ENCODE results near the gene ACBD4.

The ACBD4 gene

GRCh38 chr17:45104029-45104428, 31.5 kb upstream of the ACBD4 start:
- no peak for DNase-seq (ENCODE audit: low spot score)

- DNase-seq (ENCODE audit: low spot score) = no peak
Measured at GRCh38 chr17:45104497-45104896, 31.0 kb upstream of the ACBD4 start.

DNA sequence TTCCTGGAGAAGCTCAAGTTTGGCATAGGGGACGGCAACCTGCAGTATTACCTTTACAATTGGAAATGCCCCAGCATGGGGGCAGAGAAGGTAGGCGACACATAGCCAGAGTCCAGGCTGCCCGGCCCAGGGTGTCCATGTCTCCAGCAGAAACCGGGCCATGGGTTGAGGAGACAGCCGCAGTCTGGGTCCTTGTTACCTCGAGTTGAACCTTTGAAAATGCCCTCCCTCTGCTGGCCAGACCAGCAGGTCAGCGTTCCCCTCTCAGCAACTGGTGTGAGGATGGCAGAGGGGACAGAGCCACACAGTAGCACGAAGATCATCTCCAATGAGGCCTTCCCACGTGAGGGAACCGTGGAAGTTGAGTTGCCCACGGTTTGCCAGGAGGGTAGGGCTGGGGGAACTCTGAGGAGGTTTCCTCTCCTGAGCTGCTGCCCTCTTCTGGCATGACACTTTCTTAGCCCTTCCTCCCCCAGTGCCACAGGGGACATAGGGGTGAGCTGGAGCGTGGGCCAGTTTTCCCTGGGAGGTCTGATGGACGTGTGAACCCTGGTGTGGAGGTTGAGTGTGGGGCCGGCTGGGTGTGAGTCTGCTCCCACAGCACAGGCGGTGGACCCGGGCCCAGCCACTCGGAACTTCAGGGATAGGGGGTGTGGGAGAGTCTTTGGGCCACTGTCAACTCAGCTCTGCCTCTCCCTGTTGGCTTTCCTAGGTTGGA, 30.4 kb upstream of the ACBD4 start:
- DNase-seq (ENCODE audit: low spot score) = no peak

- DNase-seq (ENCODE audit: low spot score) = no peak
Measured at GRCh38 chr17:45106096-45106495, 29.4 kb upstream of the ACBD4 start.

- DNase-seq (ENCODE audit: low spot score) = no peak
Measured at GRCh38 chr17:45106582-45106981, 28.9 kb upstream of the ACBD4 start.

GRCh38 chr17:45107293-45108010, 28.0 kb upstream of the ACBD4 start:
- no peak for DNase-seq (ENCODE audit: low spot score)

DNA sequence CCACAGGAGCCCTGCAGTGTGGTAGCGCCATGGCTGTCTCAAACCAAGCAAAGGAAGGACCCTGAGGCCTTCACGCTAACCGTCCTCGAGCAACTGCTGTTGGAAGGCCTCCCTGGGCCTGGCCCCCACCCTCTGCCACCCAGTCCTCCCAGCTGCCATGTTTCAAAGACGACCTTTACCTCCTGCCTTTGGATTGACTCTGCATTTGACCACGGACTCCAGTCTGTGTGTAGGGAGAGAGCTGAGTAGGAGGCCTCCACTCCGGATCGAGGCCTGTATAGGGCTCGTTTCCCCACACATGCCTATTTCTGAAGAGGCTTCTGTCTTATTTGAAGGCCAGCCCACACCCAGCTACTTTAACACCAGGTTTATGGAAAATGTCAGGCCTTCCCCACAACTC, 27.4 kb upstream of the ACBD4 start:
- DNase-seq (ENCODE audit: low spot score) = no peak

DNA sequence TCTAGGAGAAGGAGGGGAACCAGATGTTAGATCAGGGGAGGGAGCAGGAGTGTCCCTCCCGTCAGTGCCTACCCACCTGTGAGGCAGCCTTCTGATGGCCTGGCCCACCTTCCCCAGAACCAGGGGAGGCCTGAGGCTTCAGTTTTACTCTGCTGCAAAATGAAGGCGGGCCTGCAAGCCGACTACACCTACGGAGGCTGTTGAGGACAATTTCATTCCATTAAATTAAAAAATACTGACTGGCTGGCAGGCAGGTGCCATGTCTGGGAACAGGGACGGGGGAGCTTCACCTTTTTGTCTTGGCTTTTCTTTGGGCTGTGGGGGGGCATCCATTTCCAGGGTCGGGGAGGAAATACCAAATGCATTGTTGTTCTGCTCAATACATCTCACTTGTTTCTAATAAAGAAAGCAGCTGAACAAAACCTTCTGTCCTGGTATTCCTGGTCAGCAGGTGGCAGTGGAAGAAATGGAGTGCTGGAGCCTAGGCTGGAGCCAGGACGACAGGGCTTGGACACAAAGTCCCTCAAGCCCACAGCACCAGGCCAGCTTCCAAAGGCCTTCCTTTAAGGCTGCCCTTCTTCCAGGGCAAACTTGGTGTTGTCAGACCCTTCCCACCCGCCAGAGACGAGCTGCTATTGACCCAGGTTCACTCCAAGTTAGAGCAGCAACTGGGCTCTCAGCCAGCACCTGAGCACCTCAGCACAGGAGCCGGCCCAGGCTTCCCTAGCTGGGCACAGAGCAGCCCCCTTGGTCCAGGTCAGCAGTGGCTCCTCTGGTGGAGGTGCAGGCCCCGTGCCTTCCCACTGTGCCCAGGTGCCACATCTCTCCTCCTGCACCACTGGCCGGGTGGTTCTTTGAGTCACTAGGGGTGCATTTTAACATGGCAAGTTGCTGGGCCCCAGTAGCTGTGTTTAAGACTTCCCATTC, 26.6 kb upstream of the ACBD4 start:
- no peak for DNase-seq (ENCODE audit: low spot score)

GRCh38 chr17:45110676-45111611, 24.5 kb upstream of the ACBD4 start:
- no peak for DNase-seq (ENCODE audit: low spot score)

GRCh38 chr17:45111850-45112249, 23.6 kb upstream of the ACBD4 start:
- no peak for DNase-seq (ENCODE audit: low spot score)

DNA sequence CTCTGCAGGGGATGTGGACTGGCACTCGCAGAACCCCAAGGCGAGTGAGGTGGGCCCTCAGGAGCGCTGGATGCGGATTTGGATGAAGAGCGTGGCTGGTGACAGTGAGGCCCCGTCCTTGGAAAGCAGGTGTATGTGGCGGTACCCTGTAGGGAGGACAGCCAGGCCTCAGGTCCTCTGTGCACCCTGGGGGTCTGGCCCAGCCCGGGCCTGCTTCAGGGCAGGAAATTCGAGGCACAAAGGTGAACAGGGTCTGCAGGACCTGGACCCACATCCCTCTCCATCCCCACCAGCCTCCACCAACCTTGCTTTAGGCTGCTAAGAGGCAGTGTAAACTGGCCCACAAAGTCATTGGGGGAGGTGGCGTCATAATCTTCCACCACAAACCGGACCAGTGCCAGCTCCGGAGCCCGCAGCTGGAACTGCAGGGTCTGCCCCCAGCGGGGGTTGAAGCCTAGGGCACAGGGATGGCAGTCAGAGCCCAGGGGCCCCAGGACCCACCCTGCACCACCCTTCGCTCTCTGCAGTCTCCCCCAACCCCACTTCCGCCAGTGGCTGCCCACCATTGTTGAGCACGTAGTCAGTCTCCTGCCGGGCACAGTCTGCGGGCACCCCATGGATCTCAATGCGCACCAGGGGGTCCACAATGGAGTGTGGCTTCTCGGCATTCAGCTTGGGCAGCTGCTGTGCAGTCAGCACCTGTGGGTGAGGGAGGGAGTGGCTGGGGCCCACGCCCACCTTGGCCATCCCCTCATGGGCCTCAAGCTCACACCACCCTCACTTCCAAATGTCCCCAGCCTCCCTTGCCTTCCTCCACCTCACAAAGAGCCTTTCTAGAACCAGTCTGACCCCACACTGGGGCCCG, 22.7 kb upstream of the ACBD4 start:
- no peak for DNase-seq (ENCODE audit: low spot score)

GRCh38 chr17:45113424-45113754, 22.1 kb upstream of the ACBD4 start:
- no peak for DNase-seq (ENCODE audit: low spot score)

DNA sequence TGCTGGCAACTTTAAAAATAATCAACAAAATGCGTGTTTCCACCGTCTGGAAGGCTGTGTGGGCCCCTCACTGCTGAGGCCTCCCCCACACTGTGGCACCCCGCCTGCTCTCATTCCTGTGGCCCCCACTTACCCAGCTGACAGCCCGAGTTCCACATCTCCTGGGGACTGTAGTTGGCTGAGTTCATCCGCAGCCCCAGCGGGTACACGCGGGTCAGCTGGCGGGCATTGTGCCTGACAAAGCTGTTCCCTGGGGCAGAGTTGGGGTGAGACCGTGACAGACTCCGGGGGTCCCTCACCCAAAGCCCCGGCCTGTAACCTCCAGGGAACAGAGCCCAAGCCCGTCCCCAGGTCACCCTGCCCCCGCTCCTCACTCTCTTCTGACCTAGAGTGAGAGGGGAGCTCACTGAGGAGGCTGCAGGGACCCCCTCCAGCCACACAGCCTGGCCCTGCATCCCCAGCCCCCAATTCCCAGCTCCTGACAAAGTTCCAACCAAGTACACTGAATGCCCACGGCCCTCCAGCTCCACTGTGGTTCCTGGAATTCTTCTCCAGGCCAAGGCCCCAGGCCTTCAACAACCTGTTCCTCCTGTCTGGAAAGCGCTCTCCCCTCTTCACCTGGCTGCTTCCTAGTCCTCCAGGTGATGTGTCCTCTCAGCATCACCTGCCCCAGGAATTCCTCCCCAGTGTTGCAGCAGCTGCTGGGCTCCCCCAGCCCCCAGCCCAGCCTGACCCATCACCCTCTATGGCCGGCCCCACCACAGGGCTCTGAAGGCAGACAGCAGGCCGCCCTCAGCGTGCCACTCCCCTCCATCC, 21.2 kb upstream of the ACBD4 start:
- no peak for DNase-seq (ENCODE audit: low spot score)

- DNase-seq (ENCODE audit: low spot score) = no peak
Measured at GRCh38 chr17:45115015-45115625, 20.4 kb upstream of the ACBD4 start.

DNA sequence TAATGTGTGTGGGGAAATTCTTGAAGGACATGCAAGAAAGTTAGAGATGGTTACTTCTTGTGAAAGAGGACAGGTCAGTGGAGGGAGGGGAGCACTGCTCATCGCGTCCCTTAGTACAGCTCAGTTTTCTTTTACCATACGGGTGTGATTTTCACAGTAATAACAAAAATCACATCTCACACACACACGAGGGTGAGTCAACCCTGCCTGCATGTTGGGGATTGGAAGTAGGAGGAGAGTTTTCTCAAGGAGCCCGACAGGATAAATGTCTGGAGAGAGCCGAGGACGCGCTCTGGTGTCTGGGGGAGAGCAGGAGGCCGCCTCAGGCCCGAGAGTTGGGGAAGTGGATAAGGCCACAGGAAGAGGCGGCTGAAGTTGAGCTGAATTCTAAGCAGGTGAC, 19.6 kb upstream of the ACBD4 start:
- no peak for DNase-seq (ENCODE audit: low spot score)

DNA sequence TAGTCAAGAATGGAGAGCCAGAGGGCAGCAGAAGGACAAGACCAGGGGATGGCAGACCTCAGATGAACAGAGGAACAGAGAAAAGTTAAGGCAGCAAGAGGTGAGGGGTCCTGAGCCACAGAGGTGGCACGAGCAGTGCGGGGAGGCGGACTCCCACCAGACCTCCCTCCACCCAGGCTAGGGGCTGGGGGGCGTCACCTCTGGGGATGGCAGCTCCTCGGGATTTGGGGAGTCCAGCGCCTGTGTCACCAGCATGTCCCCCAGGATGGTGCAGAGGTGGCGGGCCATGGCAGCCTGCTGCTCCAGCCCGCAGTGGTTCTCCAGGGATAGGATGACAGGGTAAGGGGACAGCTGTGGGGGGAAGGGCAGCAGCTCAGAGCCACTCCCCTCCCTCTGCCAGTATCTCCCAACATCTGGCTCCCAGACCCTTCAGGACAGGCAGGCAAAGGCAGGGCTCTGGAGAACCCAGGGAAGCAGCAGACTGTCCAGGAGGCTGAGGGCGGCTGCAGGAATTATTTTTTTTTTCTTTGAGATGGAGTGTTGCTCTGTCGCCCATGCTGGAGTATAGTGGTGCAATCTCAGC, 19.0 kb upstream of the ACBD4 start:
- peak; percentile 71 for DNase-seq (ENCODE audit: low spot score)

DNA sequence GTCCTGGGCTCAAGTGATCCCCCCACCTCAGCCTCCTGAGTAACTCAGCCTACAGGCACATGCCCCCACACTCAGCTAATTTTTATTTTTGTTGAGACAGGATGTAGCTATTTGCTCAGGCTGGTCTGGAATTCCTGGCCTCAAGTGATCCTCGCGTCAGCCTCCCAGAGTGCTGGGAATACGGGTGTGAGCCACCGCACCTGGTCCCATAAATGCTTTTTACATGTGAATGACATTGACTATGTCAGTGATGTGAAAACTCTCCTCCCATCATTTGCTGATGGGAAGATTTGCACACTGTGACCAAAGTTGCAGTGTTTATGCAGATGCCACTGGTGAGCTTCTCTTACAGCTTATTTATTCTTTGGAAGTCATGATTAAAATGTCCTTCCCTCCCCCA, 18.2 kb upstream of the ACBD4 start:
- DNase-seq (ENCODE audit: low spot score) = no peak

DNA sequence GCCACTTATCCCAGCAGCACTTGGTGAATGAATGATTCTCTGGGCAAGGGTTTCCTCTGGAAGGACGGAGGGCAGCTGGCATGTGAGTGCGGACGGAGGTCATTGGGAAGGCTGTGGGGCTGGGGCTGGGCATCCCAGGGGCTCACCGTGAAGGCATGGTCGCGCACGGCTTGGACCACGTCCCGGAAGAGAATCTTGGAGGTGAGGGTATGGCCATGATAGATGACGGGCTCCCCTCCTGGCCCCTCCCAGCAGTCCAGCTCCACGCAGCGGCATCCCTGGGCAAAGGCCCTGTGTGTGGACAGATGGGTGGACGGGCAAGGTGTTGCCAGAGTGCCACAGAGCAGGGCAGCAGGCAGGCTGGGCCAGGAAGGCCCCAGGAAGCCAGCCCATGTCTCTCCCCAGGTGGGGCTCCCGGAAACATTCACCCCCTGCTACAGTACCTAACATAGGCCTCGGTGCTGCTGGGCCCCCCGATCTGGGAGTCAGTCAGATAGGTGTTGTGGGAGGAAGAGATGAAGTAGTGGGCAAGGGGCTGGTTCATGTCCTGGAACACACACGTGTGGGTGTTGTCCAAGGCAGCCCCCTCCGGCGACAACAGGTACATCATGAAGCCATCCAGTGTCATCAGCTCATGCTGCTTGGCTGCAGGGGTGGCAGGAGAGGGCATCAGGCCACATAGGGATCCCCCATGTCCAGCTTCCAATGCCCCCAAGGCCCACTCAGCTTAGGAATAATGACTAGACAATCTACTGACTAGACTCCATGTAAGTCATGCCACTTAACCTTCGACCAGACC, 17.4 kb upstream of the ACBD4 start:
- DNase-seq (ENCODE audit: low spot score) = no peak
